NCI-H748 (cell line): ENCODE data around the gene BORCS5.
"Not testable (repeated sequence)": the region's sequence is repeated elsewhere in the genome, so short reads cannot be mapped to it uniquely, and the experiment has no call there.

ENCODE experiments used
- DNase-seq: peaks from one replicate; lab custom pipeline; 2025; ENCODE audit not compliant: unreplicated experiment; lab: John Stamatoyannopoulos, UW

Gene BORCS5

DNA sequence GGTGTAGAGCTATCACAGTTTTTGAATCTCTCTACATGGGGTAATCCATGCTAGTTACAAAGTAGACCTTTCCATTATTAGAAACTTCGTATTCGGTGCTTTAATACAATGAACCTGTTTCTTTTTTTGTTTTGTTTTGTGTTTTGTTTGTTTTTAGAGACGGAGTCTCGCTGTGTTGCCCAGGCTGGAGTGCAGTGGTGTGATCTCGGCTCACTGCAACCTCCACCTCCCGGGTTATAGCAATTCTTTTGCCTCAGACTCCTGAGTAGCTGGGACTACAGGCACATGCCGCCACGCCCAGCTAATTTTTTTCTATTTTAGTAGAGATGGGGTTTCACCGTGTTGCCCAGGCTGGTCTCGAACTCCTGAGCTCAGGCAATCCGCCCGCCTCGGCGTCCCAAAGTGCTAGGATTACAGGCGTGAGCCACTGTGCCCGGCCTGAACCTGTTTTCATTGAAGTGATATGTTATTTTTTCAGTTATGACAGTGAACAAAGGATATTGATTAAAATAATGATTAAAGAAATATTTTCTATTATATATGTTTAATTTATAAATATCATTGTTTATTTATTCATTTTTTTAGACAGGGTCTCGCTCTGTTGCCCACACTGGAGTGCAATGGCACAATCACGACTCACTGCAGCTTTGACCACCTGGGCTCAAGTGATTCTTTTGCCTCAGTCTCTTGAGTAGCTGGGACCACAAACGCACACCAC lies 5.3 kb upstream of the BORCS5 start:
- not testable (repeated sequence) for DNase-seq

DNA sequence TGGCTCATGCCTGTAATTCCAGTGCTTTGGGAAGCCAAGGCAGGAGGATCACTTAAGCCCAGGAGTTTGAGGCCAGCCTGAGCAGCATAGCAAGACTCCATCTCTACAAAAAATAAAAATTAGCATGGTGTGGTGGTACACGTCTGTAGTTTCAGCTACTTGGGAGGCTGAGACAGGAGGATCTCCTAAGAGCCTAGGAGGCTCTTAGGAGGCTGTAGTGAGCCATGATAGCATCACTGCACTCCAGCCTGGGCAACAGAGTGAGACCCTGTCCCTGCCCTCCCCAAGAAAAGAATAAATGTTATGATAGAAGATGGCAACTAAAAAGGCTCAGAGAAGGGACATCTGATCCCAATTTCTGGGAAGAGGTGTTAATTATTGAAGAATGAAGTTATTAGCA lies 3.6 kb upstream of the BORCS5 start:
- no peak for DNase-seq

DNA sequence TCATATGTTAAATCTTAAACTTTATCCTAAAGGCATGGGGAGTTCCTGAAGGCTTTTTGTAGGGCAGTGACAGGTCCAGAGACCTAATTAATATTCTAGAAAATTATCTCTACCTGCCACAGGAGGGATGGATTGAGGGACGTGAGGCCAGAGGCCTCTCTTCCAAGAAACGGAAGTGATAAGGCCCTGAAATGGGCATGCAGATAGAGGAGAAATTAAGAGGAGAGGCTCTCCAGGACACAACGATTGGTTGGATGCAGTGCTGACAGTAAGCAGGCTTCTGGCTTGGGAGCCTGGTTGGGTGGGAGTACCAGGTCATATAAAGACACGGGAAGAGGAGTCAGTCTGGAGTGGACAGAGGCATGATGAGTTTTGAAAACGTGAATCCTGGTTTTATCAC lies 3.1 kb upstream of the BORCS5 start:
- DNase-seq, result no peak

- no peak for DNase-seq
These were observed 397 bp upstream of the BORCS5 start for GRCh38 chr12:12356467-12356895.

DNA sequence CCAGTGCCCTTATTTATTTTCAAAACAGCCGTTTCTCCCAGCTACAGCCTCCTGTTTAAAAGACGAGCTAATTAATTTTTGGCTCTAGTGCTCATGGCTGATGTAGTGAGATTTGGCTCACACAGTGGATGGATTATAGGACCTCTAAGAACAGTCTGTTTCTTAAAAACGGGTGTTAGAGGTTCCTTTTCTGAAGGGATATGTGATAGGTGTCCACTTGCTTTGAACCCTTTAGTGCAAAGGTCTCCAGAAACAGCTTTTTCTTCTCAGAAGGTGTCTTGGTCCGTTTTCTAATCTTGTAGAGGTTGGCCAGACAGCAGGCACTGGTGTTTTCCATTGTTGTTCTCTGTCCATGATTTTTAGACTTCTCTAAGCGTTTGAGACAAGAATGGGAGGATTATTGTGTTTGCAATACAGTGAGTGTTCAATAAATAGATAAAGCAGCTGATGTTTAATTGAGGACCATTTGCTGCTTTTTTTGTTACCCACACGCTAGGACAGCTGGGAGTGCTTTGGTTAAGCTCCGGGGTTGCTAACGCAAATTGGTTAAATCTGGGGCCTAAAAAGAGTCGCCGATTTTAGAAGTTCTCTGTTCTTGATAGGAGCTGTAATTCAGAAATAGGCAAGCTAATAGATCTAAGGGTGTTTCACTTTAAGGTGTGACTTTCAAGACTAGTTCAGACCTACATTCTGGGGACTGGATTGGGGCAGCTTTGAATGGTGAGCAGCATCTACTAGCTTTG lies 1.0 kb downstream of the BORCS5 start:
- peak; percentile 33 for DNase-seq

DNA sequence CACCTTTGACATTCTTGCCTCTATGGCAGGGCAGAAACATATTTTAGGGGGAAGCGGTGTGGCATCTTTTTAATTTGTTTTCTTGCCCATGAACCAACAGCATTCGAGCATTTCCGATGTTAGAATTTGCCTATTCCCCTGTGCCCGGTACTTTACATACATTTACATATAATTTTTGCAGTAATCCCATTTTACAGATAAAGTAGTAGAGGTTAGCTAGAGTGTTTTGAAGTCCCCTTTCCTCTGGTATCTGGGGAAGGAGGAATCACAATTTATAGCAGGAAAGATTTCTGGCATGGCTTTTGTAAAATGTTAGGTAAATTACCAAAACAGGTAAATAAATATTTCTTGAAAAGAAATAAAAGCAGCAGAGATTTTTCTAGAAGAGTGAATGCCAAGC lies 1.6 kb downstream of the BORCS5 start:
- DNase-seq, result no peak

DNA sequence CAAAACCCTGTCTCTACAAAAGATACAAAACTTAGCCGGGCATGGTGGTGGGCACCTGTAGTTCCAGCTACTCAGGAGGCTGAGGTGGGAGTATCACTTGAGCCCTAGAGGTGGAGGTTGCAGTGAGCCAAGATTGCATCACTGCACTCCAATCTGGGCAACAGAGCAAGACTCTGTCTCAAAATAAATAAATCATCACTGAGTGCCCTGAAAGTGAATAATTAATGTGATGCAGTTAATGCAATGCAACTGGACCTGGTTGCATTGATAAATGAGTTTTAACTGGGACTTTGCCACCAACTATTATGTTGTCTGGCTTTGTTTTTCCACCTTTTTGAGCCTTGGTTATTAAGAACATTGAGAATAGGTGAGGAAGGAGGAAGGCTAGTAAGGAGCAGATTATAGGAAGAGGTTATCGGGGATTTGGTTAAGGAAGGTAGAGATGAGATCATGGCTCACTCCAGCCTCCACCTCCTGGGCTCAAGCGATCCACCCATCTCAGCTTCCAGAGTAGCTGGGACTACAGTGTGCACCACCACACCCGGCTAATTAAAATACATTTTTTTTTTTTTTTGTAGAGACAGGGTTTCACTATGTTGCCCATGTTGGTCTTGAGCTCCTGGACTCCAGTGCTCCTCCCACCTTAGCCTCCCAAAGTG lies 8.0 kb downstream of the BORCS5 start:
- DNase-seq, result no peak

DNA sequence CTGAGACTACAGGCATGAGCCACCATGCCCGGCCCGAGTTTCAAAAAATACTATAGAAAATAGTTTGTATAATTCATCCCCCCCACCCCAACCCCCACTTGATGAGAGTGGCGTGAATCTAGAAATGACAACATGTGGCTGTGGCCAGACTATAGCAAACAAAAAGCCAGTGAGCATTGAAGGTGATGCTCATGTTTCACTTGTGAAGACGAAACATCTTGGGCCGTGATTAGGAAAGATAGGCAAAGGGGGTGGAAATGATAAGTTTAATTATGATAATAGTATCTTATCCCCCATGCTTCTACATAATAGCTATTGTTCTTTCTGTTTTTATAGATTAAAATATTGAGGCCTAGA lies 8.5 kb downstream of the BORCS5 start:
- DNase-seq, result no peak

GRCh38 chr12:12365931-12366431 lies 9.1 kb downstream of the BORCS5 start:
- DNase-seq, result peak; percentile 45

- no peak for DNase-seq
These were observed 10.0 kb downstream of the BORCS5 start for GRCh38 chr12:12366701-12367481.

DNA sequence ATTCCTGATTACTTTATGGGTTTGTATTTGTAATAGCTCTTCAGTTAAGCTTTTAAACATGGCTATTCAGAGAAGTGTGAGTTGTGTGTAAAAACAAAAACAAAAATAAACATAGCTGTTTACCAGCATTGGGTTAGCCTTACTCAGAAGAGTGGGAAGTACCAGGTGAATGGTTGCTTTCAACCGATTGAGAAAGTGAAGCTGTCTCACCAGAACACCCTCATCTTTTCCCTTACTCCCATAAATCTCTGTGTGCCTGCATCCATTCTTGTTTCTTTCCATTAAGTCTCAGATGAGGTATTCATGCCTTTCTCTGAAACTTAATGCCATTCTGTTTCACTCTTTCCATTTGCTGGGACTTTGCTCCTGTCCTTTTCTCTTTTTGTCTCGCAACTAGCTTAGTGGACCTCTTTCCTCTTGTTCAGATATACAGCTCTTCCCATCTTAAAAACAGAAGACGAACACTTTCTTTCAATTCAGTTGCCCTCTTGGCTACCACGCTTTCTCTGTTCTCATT lies 10.7 kb downstream of the BORCS5 start:
- DNase-seq, result no peak

DNA sequence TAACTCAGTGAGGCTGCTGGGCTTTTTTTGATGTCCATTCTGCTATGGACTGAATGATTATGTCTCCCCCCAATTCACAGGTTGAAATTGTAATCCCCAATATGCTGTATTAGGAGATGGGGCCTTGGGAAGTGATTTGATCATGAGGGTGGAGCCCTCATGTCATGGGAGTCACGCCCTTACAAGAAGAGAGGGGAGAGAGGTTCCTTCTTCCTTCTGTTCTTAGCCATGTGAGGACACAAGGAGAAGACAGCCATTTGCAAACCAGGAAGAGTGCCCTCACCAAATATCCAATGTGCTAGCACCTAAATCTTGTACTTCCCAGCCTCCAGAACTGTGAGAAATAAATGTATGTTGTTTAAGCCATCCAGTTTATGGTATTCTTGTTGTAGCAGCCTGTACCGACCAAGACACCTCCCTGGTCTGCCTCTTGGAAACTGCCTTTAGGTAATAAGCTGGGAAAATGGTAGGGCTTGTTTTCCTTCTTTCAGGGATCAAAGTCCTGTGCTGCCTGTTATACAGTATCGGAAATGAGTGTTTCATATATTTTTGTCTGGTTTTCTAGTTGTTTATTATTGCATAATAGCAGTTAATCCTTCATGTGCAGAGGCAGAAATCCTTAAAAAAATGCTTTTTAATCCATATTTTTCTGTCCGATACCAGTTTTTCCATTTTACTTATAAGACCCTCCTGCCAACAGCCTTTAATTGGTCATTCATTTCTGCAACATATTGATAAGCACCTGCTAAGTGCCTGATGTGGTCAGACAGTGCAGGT lies 16.3 kb downstream of the BORCS5 start:
- DNase-seq, result no peak

GRCh38 chr12:12376646-12377448 lies 20.0 kb downstream of the BORCS5 start:
- DNase-seq, result peak; percentile 86

DNA sequence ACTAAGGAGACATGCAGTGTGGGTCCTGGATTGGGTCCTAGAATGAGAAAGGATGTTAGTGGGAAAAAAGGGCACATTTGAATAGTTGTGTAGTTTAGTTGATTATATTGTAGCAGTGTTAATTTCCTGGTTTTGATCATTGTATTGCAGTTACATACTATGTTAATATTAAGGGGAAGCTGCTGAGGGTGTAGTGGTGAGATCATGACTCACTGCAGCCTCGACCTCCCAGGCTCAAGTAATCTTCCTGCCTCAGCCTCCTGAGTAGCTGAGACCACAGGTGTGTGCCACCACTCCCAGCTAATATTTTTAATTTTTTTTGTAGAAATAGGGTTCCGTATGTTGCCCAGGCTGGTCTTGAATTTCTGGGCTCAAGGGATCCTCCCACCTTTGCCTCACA lies 21.7 kb downstream of the BORCS5 start:
- DNase-seq, result no peak

DNA sequence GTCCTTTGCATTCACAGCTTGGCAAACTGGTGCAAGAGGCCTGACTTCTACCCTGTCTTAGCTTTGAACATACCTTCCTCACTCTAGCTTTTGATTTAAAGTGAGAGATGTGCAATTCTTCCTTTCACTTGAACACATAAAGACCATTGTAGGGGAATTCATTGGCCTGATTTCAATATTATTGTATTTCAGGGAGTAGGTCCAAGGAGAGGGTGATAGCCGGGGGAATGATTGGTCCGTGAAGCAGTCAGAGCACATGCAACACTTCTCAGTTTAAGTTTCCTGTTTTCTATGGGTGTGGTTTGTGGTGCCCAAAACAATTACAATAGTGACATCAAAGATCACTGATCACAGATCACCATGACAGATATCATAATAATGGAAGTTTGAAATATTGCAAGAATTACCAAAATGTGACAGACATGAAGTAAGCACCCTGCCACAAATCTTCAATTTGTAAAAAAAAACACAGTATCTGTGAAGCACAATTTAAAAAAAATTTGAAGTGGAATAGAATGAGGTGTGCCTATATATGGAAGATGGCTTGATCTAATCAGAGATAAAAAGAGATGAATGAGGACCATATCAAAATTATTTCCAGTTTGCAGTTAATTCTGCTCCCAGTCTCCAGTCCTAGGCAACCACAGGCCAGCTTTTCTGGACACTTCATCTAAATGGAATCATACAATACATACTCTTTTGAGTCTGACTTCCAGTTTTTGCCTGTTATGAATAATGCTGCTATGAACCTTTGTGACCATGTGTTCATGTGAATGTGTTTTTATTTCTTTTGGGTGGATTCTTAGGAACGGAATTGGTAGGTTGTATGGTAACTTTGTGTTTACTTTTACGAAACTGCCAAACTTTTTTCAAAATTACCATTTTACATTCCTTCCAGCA lies 23.2 kb downstream of the BORCS5 start:
- DNase-seq, result peak; percentile 6

- DNase-seq, result no peak
These were observed 24.2 kb downstream of the BORCS5 start for GRCh38 chr12:12380949-12381593.

DNA sequence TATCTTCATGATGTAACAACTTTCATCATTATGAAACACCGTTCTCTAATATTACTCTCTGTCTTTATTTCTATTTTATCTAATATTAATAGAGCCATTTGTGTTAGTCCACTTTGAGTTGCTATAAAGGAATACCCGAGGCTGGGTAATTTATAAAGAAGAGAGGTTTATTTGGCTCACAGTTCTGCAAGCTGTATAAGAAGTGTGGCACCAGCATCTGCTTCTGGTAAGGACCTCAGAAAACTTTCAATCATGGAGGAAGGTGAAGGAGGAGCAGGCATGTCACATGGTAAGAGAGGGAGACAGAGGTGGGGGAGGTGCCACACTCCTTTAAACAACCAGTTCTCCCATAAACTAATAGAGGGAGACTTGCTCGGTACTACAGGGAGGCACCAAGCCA lies 25.1 kb downstream of the BORCS5 start:
- DNase-seq, result no peak
